Measurements from ENCODE around the gene ZNF536.

ZNF536 gene

DNA sequence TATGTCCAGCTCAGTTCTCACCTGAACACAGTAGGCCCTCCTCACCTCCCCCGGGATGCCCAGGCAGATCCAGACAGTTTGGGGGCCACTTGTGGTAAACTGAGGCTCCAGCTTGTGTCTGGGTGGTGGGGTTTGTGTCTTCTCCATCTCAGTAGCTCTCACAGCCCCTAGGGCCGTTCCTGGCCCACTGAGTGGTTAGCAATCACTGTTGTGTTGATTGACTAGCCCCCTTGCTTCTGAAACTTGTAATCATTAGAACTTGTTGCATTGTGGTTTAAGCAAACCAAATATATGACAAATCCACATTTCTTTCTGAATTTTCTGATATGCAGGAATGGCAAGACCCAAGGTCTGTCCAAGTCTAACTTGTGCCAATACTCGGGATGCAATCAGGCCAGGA lies 13.9 kb upstream of the ZNF536 start:
- DNase-seq (ENCODE audit: low spot score): no peak
- TF ChIP-seq, protein P1, sequence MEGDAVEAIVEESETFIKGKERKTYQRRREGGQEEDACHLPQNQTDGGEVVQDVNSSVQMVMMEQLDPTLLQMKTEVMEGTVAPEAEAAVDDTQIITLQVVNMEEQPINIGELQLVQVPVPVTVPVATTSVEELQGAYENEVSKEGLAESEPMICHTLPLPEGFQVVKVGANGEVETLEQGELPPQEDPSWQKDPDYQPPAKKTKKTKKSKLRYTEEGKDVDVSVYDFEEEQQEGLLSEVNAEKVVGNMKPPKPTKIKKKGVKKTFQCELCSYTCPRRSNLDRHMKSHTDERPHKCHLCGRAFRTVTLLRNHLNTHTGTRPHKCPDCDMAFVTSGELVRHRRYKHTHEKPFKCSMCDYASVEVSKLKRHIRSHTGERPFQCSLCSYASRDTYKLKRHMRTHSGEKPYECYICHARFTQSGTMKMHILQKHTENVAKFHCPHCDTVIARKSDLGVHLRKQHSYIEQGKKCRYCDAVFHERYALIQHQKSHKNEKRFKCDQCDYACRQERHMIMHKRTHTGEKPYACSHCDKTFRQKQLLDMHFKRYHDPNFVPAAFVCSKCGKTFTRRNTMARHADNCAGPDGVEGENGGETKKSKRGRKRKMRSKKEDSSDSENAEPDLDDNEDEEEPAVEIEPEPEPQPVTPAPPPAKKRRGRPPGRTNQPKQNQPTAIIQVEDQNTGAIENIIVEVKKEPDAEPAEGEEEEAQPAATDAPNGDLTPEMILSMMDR (IDR thresholded peaks at IDR 0.05; ENCODE audit: borderline replicate concordance, control extremely low read depth, extremely low read depth, insufficient read depth, missing control alignments): no peak
- in situ Hi-C loops (cut with MboI; ENCODE audit: low sequenced_read_pairs, unreplicated experiment): no loop called here

DNA sequence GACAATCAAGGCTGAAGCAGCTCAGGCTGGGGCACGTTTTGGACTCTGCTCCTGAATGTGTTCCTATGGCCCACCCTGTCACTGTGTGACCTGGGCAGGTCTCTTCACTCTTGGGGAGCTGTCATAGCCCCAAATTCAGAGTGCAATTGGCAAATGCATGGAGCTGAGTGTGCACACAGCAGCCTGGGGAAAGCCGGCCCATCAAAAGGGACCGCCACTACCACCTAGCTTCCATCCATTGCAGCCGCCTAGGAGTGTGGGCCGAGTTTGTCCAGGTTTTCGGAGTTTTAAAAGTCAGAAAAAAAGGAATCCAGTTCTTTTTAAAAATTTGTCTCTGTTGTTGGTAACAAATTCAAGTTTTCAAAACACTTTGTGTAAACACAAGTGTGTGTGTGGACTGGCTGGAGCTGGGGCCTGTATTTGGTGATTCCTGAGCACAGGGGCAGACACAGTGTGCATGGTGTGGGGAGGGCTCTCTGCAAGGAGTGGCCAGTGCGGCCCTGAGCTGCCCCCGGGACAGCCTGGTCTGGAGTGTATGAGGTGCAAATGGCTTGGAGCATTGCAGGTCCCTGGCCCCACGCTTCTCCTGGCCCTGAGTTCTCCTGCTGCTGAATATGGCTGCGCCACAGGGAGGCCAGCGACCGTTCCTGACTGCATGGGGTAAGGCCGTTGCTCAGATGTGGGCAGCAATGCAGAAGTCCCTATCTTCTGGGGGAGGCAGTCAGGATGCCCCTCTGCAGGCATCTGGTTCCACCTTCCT lies 13.2 kb upstream of the ZNF536 start:
- TF ChIP-seq, protein P1 (IDR thresholded peaks at IDR 0.05; ENCODE audit: borderline replicate concordance, control extremely low read depth, extremely low read depth, insufficient read depth, missing control alignments): no peak
- DNase-seq (ENCODE audit: low spot score): no peak
- in situ Hi-C loops (cut with MboI; ENCODE audit: low sequenced_read_pairs, unreplicated experiment): no loop called here

DNA sequence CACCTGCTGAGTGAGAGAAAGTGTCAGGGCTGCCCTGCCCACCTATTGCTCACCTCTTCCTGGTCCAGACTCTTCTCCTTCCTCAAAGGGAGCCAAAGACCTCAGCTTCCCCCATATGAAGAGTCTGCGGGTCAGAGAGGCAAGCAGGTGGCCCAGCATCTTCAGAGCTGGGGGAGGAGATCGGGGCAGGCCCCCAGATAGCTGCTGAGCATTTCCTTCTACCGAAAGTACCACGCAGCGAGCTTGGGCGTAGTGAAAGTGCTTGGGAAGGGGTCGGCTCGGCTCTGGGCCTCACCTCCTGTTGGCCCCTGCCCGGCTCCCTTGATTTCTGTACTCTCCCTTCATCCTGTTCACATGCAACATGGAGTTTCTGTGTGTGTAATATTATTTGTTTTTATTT lies 12.2 kb upstream of the ZNF536 start:
- no peak for DNase-seq (ENCODE audit: low spot score)
- TF ChIP-seq, protein P1 (IDR thresholded peaks at IDR 0.05; ENCODE audit: borderline replicate concordance, control extremely low read depth, extremely low read depth, insufficient read depth, missing control alignments): no peak
- in situ Hi-C loops (cut with MboI; ENCODE audit: low sequenced_read_pairs, unreplicated experiment): no loop called here

DNA sequence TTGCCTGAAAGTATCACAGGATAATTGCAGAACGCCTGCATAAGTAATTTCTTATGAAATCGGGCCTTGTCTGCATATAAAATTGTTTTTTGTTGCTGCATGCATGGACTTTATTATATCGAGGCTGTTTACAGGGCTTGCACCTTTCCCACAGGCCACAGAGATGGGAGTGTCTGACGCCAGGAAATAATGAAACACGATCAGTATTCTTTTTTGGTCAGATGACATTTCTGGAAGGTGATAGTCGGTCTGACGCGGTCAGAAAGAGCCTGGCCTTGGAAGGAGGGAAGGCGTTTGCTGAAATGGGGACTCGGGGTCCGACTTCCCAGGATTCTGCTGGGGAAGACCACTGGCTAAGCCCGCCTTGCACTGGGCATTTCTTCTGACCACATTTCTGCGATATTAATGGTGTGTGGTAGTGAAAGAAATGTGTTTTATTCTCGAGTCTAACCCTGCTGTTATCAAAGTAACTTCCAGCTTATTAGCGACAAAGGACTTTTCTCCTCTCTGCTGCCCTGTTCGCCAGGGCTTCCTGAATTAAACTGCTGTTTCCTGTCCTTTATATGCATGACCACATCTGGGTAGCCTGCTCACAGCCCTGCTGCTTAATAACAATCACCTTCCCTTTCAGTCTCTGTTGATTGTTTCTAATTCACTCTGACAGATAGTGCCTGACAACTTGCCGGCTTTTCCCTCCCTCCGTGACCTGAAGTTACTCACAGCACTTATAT lies 11.6 kb upstream of the ZNF536 start:
- in situ Hi-C loops (cut with MboI; ENCODE audit: low sequenced_read_pairs, unreplicated experiment): no loop called here

DNA sequence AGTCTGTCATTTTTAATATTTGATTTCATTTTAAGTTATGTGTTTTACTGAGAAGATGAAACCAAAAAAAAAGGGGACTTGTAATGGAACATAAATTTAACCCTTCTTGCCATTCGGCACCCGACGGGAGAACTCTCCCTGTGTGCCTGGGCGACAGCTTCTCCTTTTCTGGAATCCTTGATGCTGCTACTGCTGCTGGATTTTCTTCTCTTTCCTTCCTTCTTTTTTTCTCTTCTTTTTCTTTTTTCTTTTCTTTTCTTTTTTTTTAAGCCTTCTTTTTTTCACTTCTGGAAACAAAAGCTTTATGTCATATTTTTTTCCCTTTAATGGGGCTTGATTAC lies 11.1 kb upstream of the ZNF536 start:
- in situ Hi-C loops (cut with MboI; ENCODE audit: low sequenced_read_pairs, unreplicated experiment): no loop called here
- DNase-seq (ENCODE audit: low spot score): no peak
- TF ChIP-seq, protein P1 (IDR thresholded peaks at IDR 0.05; ENCODE audit: borderline replicate concordance, control extremely low read depth, extremely low read depth, insufficient read depth, missing control alignments): no peak

More for the DNA sequence above, 11.6 kb upstream of the ZNF536 start:
- no peak for DNase-seq (ENCODE audit: low spot score)
- TF ChIP-seq, protein P1 (IDR thresholded peaks at IDR 0.05; ENCODE audit: borderline replicate concordance, control extremely low read depth, extremely low read depth, insufficient read depth, missing control alignments): no peak

DNA sequence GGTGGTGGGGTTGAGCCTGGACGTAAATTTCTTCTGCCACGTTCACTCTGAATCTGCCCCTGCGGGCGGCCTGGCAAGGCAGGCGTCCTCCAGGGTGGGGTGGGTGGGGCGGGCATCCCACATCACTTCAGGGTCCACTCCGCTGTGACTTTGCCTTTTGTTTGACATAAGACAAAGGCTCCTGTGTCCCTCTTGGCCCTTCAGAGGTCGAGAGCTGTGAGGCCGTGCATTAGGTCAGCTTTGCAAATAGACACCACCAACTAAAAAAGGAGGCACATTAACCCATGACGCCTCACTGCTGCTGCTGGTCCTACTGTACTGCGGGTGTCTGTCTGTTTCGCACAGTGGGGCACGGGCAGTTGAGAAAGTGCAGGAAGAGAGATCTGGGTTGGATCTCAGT lies 10.5 kb upstream of the ZNF536 start:
- TF ChIP-seq, protein P1 (IDR thresholded peaks at IDR 0.05; ENCODE audit: borderline replicate concordance, control extremely low read depth, extremely low read depth, insufficient read depth, missing control alignments): no peak
- in situ Hi-C loops (cut with MboI; ENCODE audit: low sequenced_read_pairs, unreplicated experiment): no loop called here

More for the DNA sequence above, 10.5 kb upstream of the ZNF536 start:
- DNase-seq (ENCODE audit: low spot score): no peak
